Fibroblast of lung (primary cell): Measurements from ENCODE around the gene WFDC2. TPM values are rescaled to one million over a fixed set of nuclear protein-coding genes. Genes with fewer than 3 reads are reported as not detected.
A peak's percentile ranks its signal among the peaks of the same experiment; 100 is the strongest.

Experiments
- DNase-seq, 2 donors: peaks; one replicate each; pipeline versions ENCODE4 v3.0.0 to v3.0.0-alpha.2; 2010; ENCODE audit warnings: low read depth in 2 of 2
- H2AFZ ChIP-seq: 2 replicates; pipeline ENCODE4 v1.5.1; 2012; ENCODE audit warnings: low read length, control low read depth, inconsistent platforms
- H3K27ac ChIP-seq: 2 replicates; pipeline ENCODE4 v1.5.1; 2011; ENCODE audit warnings: low read length, control low read depth; ENCODE audit not compliant: insufficient read depth
- H3K27me3 ChIP-seq: 2 replicates; pipeline ENCODE4 v1.5.1; 2011; ENCODE audit warnings: mild to moderate bottlenecking, low read length; ENCODE audit not compliant: control insufficient read depth, insufficient read depth
- H3K36me3 ChIP-seq: 2 replicates; pipeline ENCODE4 v1.5.1; 2011; ENCODE audit warnings: low read length; ENCODE audit not compliant: control insufficient read depth, insufficient read depth
- H3K4me1 ChIP-seq: 2 replicates; pipeline ENCODE4 v1.5.1; 2011; ENCODE audit warnings: low read length; ENCODE audit not compliant: control insufficient read depth, insufficient read depth; ENCODE audit errors: extremely low read depth
- H3K4me2 ChIP-seq: 2 replicates; pipeline ENCODE4 v1.5.1; 2011; ENCODE audit warnings: low read length, control low read depth; ENCODE audit not compliant: insufficient read depth; ENCODE audit errors: extremely low read depth
- H3K4me3 ChIP-seq, 4 experiments: fragments of 200-600 bp in 1 of 4; sonication (generic) in 1 of 4; replicated peaks in 1 of 4; 2 replicates each; pipeline ENCODE4 v1.5.1; 2011 to 2016; ENCODE audit warnings: low read length in 4 of 4, low read depth in 3 of 4, mild to moderate bottlenecking in 3 of 4, control low read depth in 2 of 4, inconsistent platforms in 1 of 4, mixed read lengths in 1 of 4; ENCODE audit not compliant: insufficient read depth in 1 of 4; ENCODE audit errors: control extremely low read depth in 1 of 4
- H3K79me2 ChIP-seq: 2 replicates; pipeline ENCODE4 v1.5.1; 2012; ENCODE audit warnings: mild to moderate bottlenecking, low read length, inconsistent platforms; ENCODE audit not compliant: control insufficient read depth, insufficient read depth
- H3K9ac ChIP-seq: 2 replicates; pipeline ENCODE4 v1.5.1; 2011; ENCODE audit warnings: mild to moderate bottlenecking, low read length, control low read depth; ENCODE audit not compliant: insufficient read depth
- H3K9me3 ChIP-seq: 2 replicates; pipeline ENCODE4 v1.5.1; 2012; ENCODE audit warnings: low read depth, low read length; ENCODE audit not compliant: control insufficient read depth, insufficient read depth
- H4K20me1 ChIP-seq: 2 replicates; pipeline ENCODE4 v1.5.1; 2011; ENCODE audit warnings: low read length; ENCODE audit not compliant: control insufficient read depth, insufficient read depth; ENCODE audit errors: extremely low read depth
- EZH2 ChIP-seq: IDR thresholded peaks from 2 replicates; pipeline ENCODE4 v1.5.1; 2012; ENCODE audit warnings: low read length, control low read depth, mild to moderate bottlenecking; ENCODE audit errors: missing control alignments
- polyA plus RNA-seq, 2 donors: library from polyadenylated mRNA; depleted of rRNA in 1 of 2; stranded (reverse) in 1 of 2; unstranded in 1 of 2; fragments of >200 nt; gene quantifications; 2 replicates each; pipeline ENCODE4 v1.2.1, GENCODE V29; 2011 to 2012; ENCODE audit warnings: missing spikeins in 1 of 2
- total RNA-seq: library from RNA; depleted of rRNA; stranded (reverse); fragments of >200 nt; gene quantifications from 2 replicates; pipeline ENCODE4 v1.2.1, GENCODE V29; 2014
- TF ChIP-seq, protein P1 (sequence below), 2 donors: IDR thresholded peaks in 1 of 2; conservative IDR thresholded peaks in 1 of 2; 1 replicate in 1 of 2; 2 replicates in 1 of 2; pipeline ENCODE4 v1.5.1; 2011 to 2012; ENCODE audit warnings: low read length in 2 of 2, control low read depth in 1 of 2, inconsistent platforms in 1 of 2, low read depth in 1 of 2, mild to moderate bottlenecking in 1 of 2

WFDC2 gene
- total and polyA plus RNA-seq, 2 donors (not counting 1 experiment from before 2014, with no cell fraction given): not detected

DNA sequence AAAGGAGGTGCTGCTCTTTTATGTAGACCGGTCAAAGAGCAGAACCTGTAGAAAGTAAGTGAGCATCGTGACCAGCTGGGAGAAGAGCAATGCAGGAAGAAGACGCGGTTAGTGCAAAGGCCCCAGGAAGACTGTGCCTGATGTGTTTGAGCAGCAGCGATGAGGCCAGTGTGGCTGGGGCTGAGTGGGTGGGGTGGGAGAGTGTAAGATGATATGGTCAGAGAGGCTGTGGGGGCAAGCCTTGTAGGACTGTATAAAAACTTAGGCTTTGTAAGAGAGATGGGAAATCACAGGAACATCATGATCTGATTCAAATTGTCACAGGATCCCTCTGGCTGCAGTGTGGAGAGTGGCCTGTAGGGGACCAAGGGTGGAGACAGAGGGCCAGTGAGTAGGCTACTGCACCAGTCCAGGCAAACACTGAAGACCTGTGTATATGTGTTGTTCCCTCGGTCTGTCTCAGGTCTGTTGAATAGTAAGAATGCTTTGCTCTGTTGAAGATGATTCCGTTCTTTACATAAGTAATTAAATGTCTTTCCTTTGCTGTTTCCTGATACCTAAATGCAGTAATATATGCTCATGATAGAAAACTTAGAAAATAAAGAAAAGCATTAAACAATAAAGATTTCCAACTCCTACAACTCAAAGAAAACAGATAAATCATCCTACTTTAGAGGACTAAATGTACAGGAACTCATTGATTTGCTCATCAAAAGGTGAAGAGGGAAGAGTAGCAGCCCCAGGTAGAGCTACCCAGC lies 23.6 kb upstream of the WFDC2 start:
- no peaks in the 10 kb centered on the region for H3K36me3 ChIP-seq
- TF ChIP-seq, protein P1, sequence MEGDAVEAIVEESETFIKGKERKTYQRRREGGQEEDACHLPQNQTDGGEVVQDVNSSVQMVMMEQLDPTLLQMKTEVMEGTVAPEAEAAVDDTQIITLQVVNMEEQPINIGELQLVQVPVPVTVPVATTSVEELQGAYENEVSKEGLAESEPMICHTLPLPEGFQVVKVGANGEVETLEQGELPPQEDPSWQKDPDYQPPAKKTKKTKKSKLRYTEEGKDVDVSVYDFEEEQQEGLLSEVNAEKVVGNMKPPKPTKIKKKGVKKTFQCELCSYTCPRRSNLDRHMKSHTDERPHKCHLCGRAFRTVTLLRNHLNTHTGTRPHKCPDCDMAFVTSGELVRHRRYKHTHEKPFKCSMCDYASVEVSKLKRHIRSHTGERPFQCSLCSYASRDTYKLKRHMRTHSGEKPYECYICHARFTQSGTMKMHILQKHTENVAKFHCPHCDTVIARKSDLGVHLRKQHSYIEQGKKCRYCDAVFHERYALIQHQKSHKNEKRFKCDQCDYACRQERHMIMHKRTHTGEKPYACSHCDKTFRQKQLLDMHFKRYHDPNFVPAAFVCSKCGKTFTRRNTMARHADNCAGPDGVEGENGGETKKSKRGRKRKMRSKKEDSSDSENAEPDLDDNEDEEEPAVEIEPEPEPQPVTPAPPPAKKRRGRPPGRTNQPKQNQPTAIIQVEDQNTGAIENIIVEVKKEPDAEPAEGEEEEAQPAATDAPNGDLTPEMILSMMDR (conservative IDR thresholded peaks at IDR 0.05 in 1 of 2, IDR thresholded peaks at IDR 0.05 in 1 of 2; ENCODE audit: low read depth in 1 of 2, low read length in 2 of 2): peak; percentile 32 to 58
- no peak for TF ChIP-seq EZH2
- no peaks in the 10 kb centered on the region for H3K9me3 ChIP-seq
- H3K27ac ChIP-seq: no peak overlapping the region
- no peak for DNase-seq
- peaks cover 14% of the 10 kb centered on the region for H3K27me3 ChIP-seq
- H3K79me2 ChIP-seq: no peaks in the 10 kb centered on the region
- H4K20me1 ChIP-seq: no peaks in the 10 kb centered on the region
- H3K4me3 ChIP-seq: no peak overlapping the region
- no peak overlapping the region for H3K4me2 ChIP-seq
- no peak overlapping the region for H3K9ac ChIP-seq
- no peaks in the 10 kb centered on the region for H3K4me1 ChIP-seq
- no peak overlapping the region for H2AFZ ChIP-seq

DNA sequence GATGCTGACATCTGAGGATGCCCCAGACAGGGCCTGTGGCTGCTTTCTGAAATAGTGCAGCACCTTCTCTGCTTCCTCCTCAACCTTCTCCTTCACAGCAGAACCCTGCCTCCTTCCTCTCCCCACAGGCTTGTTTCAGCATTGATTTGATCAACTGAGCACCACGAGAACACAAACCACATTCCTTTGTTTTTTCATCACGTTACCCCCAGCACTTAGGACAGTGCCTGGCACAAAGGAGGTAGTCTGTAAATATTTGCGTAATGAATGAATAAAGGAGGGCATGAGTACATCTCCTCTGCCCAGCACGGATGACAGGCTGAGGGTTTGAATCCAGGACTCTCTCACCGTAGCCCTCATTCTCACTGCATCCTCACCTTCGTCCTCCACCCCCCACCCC lies 21.3 kb upstream of the WFDC2 start:
- no peak for TF ChIP-seq EZH2
- TF ChIP-seq, protein P1 (conservative IDR thresholded peaks at IDR 0.05 in 1 of 2, IDR thresholded peaks at IDR 0.05 in 1 of 2; ENCODE audit: low read depth in 1 of 2, low read length in 2 of 2): no peak

DNA sequence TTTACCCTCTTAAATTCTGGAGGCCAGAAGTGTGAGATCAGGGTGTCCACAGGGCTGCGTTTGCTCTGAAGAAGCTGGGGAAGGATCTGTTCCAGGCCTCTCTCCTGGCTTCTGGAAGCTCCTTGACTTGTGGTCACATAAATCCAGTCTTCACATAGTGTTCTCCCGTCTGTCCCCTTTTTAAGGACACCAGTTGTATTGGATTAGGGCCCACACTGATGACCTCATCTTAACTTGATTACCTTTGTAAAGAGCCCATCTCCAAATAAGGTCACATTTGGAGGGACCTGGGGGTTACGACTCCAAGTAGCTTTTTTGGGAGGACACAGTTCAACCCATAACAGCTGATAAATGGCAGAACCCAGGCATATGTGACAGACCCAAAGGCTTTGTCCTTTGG lies 20.0 kb upstream of the WFDC2 start:
- H3K4me3 ChIP-seq: no peak overlapping the region
- H3K36me3 ChIP-seq: no peaks in the 10 kb centered on the region
- no peak overlapping the region for H3K27ac ChIP-seq
- H4K20me1 ChIP-seq: no peaks in the 10 kb centered on the region
- no peak for DNase-seq
- peaks cover 8% of the 10 kb centered on the region for H3K27me3 ChIP-seq
- TF ChIP-seq EZH2: no peak
- H3K9ac ChIP-seq: no peak overlapping the region
- no peaks in the 10 kb centered on the region for H3K79me2 ChIP-seq
- no peak overlapping the region for H2AFZ ChIP-seq
- H3K4me1 ChIP-seq: no peaks in the 10 kb centered on the region
- no peak overlapping the region for H3K4me2 ChIP-seq
- no peaks in the 10 kb centered on the region for H3K9me3 ChIP-seq

More for the DNA sequence above, 21.3 kb upstream of the WFDC2 start:
- Histone ChIP-seq H3K79me2 (no peaks in the 10 kb centered on the region), H3K27ac (no peak overlapping the region), H3K4me1 (no peaks in the 10 kb centered on the region), H3K9me3 (no peaks in the 10 kb centered on the region), H4K20me1 (no peaks in the 10 kb centered on the region), H3K4me3 (no peak overlapping the region), H3K27me3 (peaks cover 14% of the 10 kb centered on the region), H3K4me2 (no peak overlapping the region), H2AFZ (no peak overlapping the region), H3K36me3 (no peaks in the 10 kb centered on the region), H3K9ac (no peak overlapping the region)
- DNase-seq: no peak
